Mesothelial cell of epicardium (in vitro differentiated cells): Measurements from ENCODE around the gene MOV10. TPM values are rescaled to one million over a fixed set of nuclear protein-coding genes. Genes with fewer than 3 reads are reported as not detected.

Experiments
- DNase-seq, 2 experiments: peaks; one replicate each; pipeline ENCODE4 v3.0.0; 2021; ENCODE audit warnings: low spot score in 2 of 2; ENCODE audit not compliant: unreplicated experiment in 2 of 2
- H3K27ac Mint-ChIP-seq: 2 replicates; pipeline ENCODE4 v1.8.0; 2021; ENCODE audit warnings: mixed read lengths
- H3K27me3 Mint-ChIP-seq: 2 replicates; pipeline ENCODE4 v1.8.0; 2021; ENCODE audit warnings: low read depth, mixed read lengths
- H3K36me3 Mint-ChIP-seq: 2 replicates; pipeline ENCODE4 v1.8.0; 2021; ENCODE audit warnings: mixed read lengths
- H3K4me1 Mint-ChIP-seq: 2 replicates; pipeline ENCODE4 v1.8.0; 2021; ENCODE audit warnings: mixed read lengths
- H3K4me3 Mint-ChIP-seq: 2 replicates; pipeline ENCODE4 v1.8.0; 2021; ENCODE audit warnings: mild to moderate bottlenecking, moderate library complexity, mixed read lengths
- H3K9me3 Mint-ChIP-seq: 2 replicates; pipeline ENCODE4 v1.8.0; 2021; ENCODE audit warnings: mixed read lengths
- CTCF ChIP-seq: fragments of 200-600 bp; sonication (generic); IDR thresholded peaks from one replicate; pipeline ENCODE4 v1.5.0; 2021; ENCODE audit warnings: antibody characterized with exemption; ENCODE audit not compliant: unreplicated experiment
- total RNA-seq: library from RNA; stranded (reverse); gene quantifications from 3 replicates; pipeline ENCODE4 v1.2.1, GENCODE V29; 2021

Gene MOV10, protein sequence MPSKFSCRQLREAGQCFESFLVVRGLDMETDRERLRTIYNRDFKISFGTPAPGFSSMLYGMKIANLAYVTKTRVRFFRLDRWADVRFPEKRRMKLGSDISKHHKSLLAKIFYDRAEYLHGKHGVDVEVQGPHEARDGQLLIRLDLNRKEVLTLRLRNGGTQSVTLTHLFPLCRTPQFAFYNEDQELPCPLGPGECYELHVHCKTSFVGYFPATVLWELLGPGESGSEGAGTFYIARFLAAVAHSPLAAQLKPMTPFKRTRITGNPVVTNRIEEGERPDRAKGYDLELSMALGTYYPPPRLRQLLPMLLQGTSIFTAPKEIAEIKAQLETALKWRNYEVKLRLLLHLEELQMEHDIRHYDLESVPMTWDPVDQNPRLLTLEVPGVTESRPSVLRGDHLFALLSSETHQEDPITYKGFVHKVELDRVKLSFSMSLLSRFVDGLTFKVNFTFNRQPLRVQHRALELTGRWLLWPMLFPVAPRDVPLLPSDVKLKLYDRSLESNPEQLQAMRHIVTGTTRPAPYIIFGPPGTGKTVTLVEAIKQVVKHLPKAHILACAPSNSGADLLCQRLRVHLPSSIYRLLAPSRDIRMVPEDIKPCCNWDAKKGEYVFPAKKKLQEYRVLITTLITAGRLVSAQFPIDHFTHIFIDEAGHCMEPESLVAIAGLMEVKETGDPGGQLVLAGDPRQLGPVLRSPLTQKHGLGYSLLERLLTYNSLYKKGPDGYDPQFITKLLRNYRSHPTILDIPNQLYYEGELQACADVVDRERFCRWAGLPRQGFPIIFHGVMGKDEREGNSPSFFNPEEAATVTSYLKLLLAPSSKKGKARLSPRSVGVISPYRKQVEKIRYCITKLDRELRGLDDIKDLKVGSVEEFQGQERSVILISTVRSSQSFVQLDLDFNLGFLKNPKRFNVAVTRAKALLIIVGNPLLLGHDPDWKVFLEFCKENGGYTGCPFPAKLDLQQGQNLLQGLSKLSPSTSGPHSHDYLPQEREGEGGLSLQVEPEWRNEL
- total RNA-seq = 145 to 163 TPM (median 154 TPM) in 3 replicates

GRCh38 chr1:112674440-112674985 is at the start of gene MOV10:
Gene MOV10, plus strand, starts transcription at chr1:112674659. Its CDS starts 254 bp downstream, at chr1:112674913.
- Mint-ChIP-seq H3K27me3 (no peaks in the 10 kb centered on the region), H3K9me3 (no peaks in the 10 kb centered on the region), H3K36me3 (peaks cover 19% of the 10 kb centered on the region), H3K27ac (peak within 1 kb of the TSS; percentile 97), H3K4me3 (peak within 1 kb of the TSS; percentile 95), H3K4me1 (peaks cover 34% of the 10 kb centered on the region)
- TF ChIP-seq CTCF = no peak
- peak in 1 of 2 experiments; percentile 66 for DNase-seq

DNA sequence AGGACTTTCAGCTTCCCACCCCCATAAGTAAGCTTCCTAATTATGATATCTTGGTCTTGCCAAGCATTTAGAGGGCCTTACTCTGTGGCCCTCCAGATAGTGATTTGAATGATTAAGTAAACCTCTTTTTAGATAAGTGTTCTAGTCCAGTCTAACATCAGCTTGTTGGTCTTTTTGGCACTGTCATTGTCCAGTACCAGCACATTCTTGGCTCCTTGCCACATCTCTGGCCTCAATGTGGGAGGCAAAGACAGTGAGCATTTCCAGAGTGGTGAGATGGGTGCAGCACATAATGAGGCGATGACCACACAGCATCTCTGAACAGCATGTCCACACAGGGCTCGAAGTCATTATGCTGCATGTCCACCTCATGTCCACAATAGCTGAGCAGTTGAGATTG is 48.8 kb upstream of the MOV10 start:
- Mint-ChIP-seq H3K9me3 (no peaks in the 10 kb centered on the region), H3K4me1 (peaks cover 28% of the 10 kb centered on the region), H3K27ac (no peak overlapping the region), H3K4me3 (no peak overlapping the region), H3K27me3 (no peaks in the 10 kb centered on the region), H3K36me3 (peaks cover 7% of the 10 kb centered on the region)
- no peak for TF ChIP-seq CTCF
- no peak for DNase-seq

DNA sequence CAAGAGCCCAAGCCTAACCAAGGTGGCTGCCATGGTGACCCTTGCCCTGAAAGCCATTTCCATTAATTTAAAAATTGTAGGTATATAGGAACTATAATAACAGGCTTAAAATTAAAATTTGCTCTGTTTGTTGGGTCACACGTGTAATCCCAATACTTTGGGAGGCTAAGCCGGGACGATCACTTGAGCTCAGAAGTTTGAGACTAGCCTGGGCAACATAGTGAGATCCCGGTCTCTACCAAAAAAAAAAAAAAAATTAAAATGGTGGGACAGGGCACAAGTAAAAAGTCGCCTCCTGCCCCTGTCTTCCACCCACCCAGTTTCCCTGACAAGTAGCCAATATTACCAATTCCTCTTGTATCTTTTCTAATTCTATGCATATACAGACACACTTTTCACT is 48.3 kb upstream of the MOV10 start:
- Mint-ChIP-seq H3K4me3 (no peak overlapping the region), H3K27me3 (no peaks in the 10 kb centered on the region), H3K36me3 (peaks cover 7% of the 10 kb centered on the region), H3K27ac (no peak overlapping the region), H3K9me3 (no peaks in the 10 kb centered on the region), H3K4me1 (peaks cover 24% of the 10 kb centered on the region)
- no peak for TF ChIP-seq CTCF
- DNase-seq = no peak

DNA sequence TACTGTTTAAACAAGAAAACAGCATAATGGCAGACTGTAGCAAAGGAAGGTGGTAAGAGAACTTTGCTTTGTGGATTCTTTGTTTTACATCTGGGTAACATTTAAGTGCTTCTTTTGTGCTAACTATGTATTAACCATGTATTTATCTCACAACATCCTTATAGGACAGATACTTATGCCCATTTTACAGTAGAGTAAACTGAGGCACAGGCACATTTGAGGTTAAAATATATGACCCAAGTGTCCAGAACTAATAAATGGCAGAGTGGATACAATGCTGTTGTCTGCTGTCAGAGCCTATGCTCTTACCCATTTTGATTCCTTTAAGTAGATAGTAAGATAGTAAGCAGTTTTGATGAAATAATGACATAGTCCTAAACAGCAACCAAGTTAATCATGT is 47.6 kb upstream of the MOV10 start:
- no peak for DNase-seq
- Mint-ChIP-seq H3K9me3 (no peaks in the 10 kb centered on the region), H3K27ac (no peak overlapping the region), H3K4me3 (no peak overlapping the region), H3K4me1 (peaks cover 22% of the 10 kb centered on the region), H3K36me3 (peaks cover 7% of the 10 kb centered on the region), H3K27me3 (no peaks in the 10 kb centered on the region)
- TF ChIP-seq CTCF = no peak

- peaks cover 12% of the 10 kb centered on the region for H3K36me3 Mint-ChIP-seq
Measured at GRCh38 chr1:112628516-112628915, 45.9 kb upstream of the MOV10 start.

More at GRCh38 chr1:112628516-112628915, 45.9 kb upstream of the MOV10 start:
- no peak overlapping the region for H3K4me3 Mint-ChIP-seq
- peaks cover 15% of the 10 kb centered on the region for H3K4me1 Mint-ChIP-seq
- DNase-seq = no peak
- H3K9me3 Mint-ChIP-seq = peaks cover 6% of the 10 kb centered on the region
- no peaks in the 10 kb centered on the region for H3K27me3 Mint-ChIP-seq
- no peak for TF ChIP-seq CTCF
- H3K27ac Mint-ChIP-seq = no peak overlapping the region
